ENCODE measurements around the gene BORCS5.

BORCS5 gene

DNA sequence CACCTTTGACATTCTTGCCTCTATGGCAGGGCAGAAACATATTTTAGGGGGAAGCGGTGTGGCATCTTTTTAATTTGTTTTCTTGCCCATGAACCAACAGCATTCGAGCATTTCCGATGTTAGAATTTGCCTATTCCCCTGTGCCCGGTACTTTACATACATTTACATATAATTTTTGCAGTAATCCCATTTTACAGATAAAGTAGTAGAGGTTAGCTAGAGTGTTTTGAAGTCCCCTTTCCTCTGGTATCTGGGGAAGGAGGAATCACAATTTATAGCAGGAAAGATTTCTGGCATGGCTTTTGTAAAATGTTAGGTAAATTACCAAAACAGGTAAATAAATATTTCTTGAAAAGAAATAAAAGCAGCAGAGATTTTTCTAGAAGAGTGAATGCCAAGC, 1.6 kb downstream of the BORCS5 start:
- TF ChIP-seq, protein P1, sequence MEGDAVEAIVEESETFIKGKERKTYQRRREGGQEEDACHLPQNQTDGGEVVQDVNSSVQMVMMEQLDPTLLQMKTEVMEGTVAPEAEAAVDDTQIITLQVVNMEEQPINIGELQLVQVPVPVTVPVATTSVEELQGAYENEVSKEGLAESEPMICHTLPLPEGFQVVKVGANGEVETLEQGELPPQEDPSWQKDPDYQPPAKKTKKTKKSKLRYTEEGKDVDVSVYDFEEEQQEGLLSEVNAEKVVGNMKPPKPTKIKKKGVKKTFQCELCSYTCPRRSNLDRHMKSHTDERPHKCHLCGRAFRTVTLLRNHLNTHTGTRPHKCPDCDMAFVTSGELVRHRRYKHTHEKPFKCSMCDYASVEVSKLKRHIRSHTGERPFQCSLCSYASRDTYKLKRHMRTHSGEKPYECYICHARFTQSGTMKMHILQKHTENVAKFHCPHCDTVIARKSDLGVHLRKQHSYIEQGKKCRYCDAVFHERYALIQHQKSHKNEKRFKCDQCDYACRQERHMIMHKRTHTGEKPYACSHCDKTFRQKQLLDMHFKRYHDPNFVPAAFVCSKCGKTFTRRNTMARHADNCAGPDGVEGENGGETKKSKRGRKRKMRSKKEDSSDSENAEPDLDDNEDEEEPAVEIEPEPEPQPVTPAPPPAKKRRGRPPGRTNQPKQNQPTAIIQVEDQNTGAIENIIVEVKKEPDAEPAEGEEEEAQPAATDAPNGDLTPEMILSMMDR (IDR thresholded peaks at IDR 0.05; ENCODE audit: insufficient read depth, low read length, missing control alignments) = no peak
- DNase-seq (ENCODE audit: low read depth, low spot score) = no peak
- CTCF ChIA-PET = interaction anchor here (0.7 to 4.4 kb wide), 12 partner anchors 9 to 379 kb away, joined by 3 to 19 read pairs (median 4); no protein-coding TSS in a partner anchor
- no peak overlapping the region for H3K4me3 ChIP-seq (ENCODE audit: low read depth, low read length)
- POLR2A ChIA-PET = no interaction called here

DNA sequence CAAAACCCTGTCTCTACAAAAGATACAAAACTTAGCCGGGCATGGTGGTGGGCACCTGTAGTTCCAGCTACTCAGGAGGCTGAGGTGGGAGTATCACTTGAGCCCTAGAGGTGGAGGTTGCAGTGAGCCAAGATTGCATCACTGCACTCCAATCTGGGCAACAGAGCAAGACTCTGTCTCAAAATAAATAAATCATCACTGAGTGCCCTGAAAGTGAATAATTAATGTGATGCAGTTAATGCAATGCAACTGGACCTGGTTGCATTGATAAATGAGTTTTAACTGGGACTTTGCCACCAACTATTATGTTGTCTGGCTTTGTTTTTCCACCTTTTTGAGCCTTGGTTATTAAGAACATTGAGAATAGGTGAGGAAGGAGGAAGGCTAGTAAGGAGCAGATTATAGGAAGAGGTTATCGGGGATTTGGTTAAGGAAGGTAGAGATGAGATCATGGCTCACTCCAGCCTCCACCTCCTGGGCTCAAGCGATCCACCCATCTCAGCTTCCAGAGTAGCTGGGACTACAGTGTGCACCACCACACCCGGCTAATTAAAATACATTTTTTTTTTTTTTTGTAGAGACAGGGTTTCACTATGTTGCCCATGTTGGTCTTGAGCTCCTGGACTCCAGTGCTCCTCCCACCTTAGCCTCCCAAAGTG, 8.0 kb downstream of the BORCS5 start:
- ChIA-PET POLR2A (no interaction called here), CTCF (interaction anchor here (3.3 kb wide), 1 partner anchor 12 kb away, joined by 12 read pairs; no protein-coding TSS in a partner anchor)
- no peak for DNase-seq (ENCODE audit: low read depth, low spot score)
- TF ChIP-seq, protein P1 (IDR thresholded peaks at IDR 0.05; ENCODE audit: insufficient read depth, low read length, missing control alignments) = no peak
- H3K4me3 ChIP-seq (ENCODE audit: low read depth, low read length) = no peak overlapping the region

DNA sequence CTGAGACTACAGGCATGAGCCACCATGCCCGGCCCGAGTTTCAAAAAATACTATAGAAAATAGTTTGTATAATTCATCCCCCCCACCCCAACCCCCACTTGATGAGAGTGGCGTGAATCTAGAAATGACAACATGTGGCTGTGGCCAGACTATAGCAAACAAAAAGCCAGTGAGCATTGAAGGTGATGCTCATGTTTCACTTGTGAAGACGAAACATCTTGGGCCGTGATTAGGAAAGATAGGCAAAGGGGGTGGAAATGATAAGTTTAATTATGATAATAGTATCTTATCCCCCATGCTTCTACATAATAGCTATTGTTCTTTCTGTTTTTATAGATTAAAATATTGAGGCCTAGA, 8.5 kb downstream of the BORCS5 start:
- ChIA-PET POLR2A (no interaction called here), CTCF (interaction anchor here (3.3 kb wide), 1 partner anchor 12 kb away, joined by 12 read pairs; no protein-coding TSS in a partner anchor)
- TF ChIP-seq, protein P1 (IDR thresholded peaks at IDR 0.05; ENCODE audit: insufficient read depth, low read length, missing control alignments) = no peak
- DNase-seq (ENCODE audit: low read depth, low spot score) = no peak
- H3K4me3 ChIP-seq (ENCODE audit: low read depth, low read length) = no peak overlapping the region

DNA sequence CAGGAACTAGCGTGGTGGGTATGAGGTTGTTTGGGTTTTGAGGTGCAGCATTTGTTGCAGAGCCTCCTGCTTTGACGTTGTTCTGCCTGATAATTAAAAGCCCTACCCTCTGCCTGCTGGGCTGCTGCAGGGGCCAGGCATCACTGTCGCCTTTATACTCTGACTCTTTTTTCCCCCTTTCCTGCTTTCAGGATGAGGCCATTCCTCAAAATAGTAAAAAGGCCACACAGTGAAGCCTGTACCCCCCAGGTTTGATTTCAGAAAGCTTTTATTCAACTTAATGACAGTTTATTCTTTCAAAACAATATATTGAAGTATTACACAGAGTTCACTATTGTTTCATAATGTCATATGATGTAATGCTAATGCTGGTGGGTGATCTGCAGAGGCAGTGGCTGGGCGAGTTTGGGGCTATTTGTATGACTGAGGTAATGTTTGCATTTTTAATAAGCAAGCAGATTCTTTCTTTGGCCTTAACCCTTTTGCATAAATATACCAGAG, 9.1 kb downstream of the BORCS5 start:
- DNase-seq (ENCODE audit: low read depth, low spot score) = no peak
- H3K4me3 ChIP-seq (ENCODE audit: low read depth, low read length) = no peak overlapping the region
- ChIA-PET CTCF (interaction anchor here (3.2 to 3.3 kb wide), 2 partner anchors 9 to 11 kb away, joined by 12 to 19 read pairs; partner anchors contain the start of gene BORCS5), POLR2A (no interaction called here)
- TF ChIP-seq, protein P1 (IDR thresholded peaks at IDR 0.05; ENCODE audit: insufficient read depth, low read length, missing control alignments) = no peak

DNA sequence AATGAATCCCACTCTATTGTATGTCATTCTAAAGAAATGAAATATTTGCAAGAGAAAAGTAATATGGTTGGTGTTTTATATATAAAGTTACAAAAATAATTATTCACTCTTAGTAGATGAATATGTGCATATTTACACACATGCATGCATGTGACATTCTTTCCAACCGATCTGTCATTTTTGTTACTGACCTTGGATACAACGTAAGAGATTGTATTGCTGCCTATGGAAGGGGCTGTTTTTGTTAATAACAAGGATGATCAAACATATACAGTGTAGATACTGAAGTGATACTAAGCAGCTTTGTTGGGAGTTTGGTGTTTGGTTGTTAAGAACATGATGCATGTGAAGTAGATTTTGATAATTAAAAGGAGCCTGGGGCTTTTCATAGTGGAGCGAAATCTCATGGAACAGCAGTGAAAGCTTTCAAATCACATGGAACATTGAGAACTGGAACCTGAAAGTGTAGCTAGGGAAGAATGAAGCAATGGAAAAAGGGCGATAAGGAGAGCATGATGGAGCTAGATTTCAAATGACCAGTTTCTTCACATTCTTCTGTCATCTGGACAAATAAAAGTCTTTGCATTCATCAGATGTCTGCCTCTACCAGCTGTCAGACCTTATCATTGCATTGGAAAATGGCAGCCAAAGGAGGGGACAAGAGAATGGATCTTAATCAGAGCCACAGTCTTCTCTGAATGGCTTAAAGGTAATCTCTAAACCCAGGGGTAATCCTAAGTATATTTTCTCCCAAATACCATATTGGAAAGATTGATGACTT, 10.0 kb downstream of the BORCS5 start:
- no peak overlapping the region for H3K4me3 ChIP-seq (ENCODE audit: low read depth, low read length)
- ChIA-PET CTCF (interaction anchor here (0.7 to 3.3 kb wide), 6 partner anchors 9 to 330 kb away, joined by 3 to 19 read pairs (median 5); partner anchors contain the start of gene BORCS5), POLR2A (no interaction called here)
- TF ChIP-seq, protein P1 (IDR thresholded peaks at IDR 0.05; ENCODE audit: insufficient read depth, low read length, missing control alignments) = no peak
- no peak for DNase-seq (ENCODE audit: low read depth, low spot score)

DNA sequence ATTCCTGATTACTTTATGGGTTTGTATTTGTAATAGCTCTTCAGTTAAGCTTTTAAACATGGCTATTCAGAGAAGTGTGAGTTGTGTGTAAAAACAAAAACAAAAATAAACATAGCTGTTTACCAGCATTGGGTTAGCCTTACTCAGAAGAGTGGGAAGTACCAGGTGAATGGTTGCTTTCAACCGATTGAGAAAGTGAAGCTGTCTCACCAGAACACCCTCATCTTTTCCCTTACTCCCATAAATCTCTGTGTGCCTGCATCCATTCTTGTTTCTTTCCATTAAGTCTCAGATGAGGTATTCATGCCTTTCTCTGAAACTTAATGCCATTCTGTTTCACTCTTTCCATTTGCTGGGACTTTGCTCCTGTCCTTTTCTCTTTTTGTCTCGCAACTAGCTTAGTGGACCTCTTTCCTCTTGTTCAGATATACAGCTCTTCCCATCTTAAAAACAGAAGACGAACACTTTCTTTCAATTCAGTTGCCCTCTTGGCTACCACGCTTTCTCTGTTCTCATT, 10.7 kb downstream of the BORCS5 start:
- POLR2A ChIA-PET = no interaction called here

More for the DNA sequence above, 10.7 kb downstream of the BORCS5 start:
- TF ChIP-seq, protein P1 (IDR thresholded peaks at IDR 0.05; ENCODE audit: insufficient read depth, low read length, missing control alignments) = no peak
- CTCF ChIA-PET = interaction anchor here (0.7 to 3.3 kb wide), 6 partner anchors 9 to 330 kb away, joined by 3 to 19 read pairs (median 5); partner anchors contain the start of gene BORCS5
- DNase-seq (ENCODE audit: low read depth, low spot score) = no peak
- no peak overlapping the region for H3K4me3 ChIP-seq (ENCODE audit: low read depth, low read length)
